GM23338 (cell line): Measurements from ENCODE around the gene CSNK1G1. TPM values are rescaled to one million over a fixed set of nuclear protein-coding genes. Genes with fewer than 3 reads are reported as not detected.

Experiments used
- ATAC-seq: fragments of 200-7000 bp; cut with Tn5 transposase; 3 replicates; pipeline ENCODE4 v1.9.1; 2020
- DNase-seq: peaks from one replicate; pipeline ENCODE4 v3.0.0-alpha.2; 2015; ENCODE audit warnings: low spot score
- H2AFZ ChIP-seq: fragments of 200-600 bp; sonication (generic); 2 replicates; pipeline ENCODE4 v1.8.0; 2016; ENCODE audit warnings: antibody characterized with exemption, mild to moderate bottlenecking, moderate library complexity
- H3F3A ChIP-seq: fragments of 200-600 bp; sonication (generic); replicated peaks from 2 replicates; pipeline ENCODE4 v1.8.0; 2017; ENCODE audit warnings: antibody characterized with exemption, mixed run types, low read depth
- H3K27ac ChIP-seq: fragments of 200-600 bp; sonication (generic); 2 replicates; pipeline ENCODE4 v1.6.1; 2016; ENCODE audit warnings: low read depth
- H3K27me3 ChIP-seq: fragments of 200-600 bp; sonication (generic); 2 replicates; pipeline ENCODE4 v1.8.0; 2016; ENCODE audit warnings: mild to moderate bottlenecking, mixed run types, moderate library complexity; ENCODE audit not compliant: insufficient read depth
- H3K36me3 ChIP-seq: fragments of 200-600 bp; sonication (generic); 2 replicates; pipeline ENCODE4 v1.8.0; 2016; ENCODE audit warnings: mild to moderate bottlenecking; ENCODE audit not compliant: insufficient read depth
- H3K4me1 ChIP-seq: fragments of 200-600 bp; sonication (generic); 2 replicates; pipeline ENCODE4 v1.8.0; 2016; ENCODE audit warnings: mild to moderate bottlenecking, moderate library complexity; ENCODE audit not compliant: insufficient read depth
- H3K4me2 ChIP-seq: fragments of 200-600 bp; sonication (generic); 2 replicates; pipeline ENCODE4 v1.7.1; 2017; ENCODE audit warnings: mixed run types
- H3K4me3 ChIP-seq: fragments of 200-600 bp; sonication (generic); 2 replicates; pipeline ENCODE4 v1.6.1; 2016; ENCODE audit warnings: mixed run types
- H3K79me2 ChIP-seq: fragments of 200-600 bp; sonication (generic); replicated peaks from 2 replicates; pipeline ENCODE4 v1.8.0; 2017; ENCODE audit warnings: mild to moderate bottlenecking; ENCODE audit not compliant: insufficient read depth
- H3K9me2 ChIP-seq: fragments of 200-600 bp; sonication (generic); 2 replicates; pipeline ENCODE4 v1.8.0; 2017; ENCODE audit not compliant: insufficient read depth
- H4K20me1 ChIP-seq: fragments of 200-600 bp; sonication (generic); replicated peaks from 2 replicates; pipeline ENCODE4 v1.8.0; 2017; ENCODE audit warnings: mild to moderate bottlenecking; ENCODE audit not compliant: insufficient read depth
- H3K27ac Mint-ChIP-seq: 2 replicates; pipeline ENCODE4 v1.8.0; 2020; ENCODE audit warnings: inconsistent platforms, mild to moderate bottlenecking, moderate library complexity, mixed read lengths
- H3K27me3 Mint-ChIP-seq: 3 replicates; pipeline ENCODE4 v1.8.0; 2022; ENCODE audit warnings: low read depth, mild to moderate bottlenecking, moderate library complexity, mixed read lengths, inconsistent platforms; ENCODE audit not compliant: insufficient read depth, poor library complexity
- H3K36me3 Mint-ChIP-seq: 3 replicates; pipeline ENCODE4 v1.8.0; 2021; ENCODE audit warnings: low read depth, mild to moderate bottlenecking, inconsistent platforms, moderate library complexity, mixed read lengths
- H3K4me1 Mint-ChIP-seq: 3 replicates; pipeline ENCODE4 v1.8.0; 2020; ENCODE audit warnings: mild to moderate bottlenecking, inconsistent platforms, mixed read lengths
- H3K4me3 Mint-ChIP-seq: 3 replicates; pipeline ENCODE4 v1.8.0; 2021; ENCODE audit warnings: moderate library complexity, mild to moderate bottlenecking, inconsistent platforms, mixed read lengths
- H3K9me3 Mint-ChIP-seq: 3 replicates; pipeline ENCODE4 v1.8.0; 2020; ENCODE audit warnings: moderate library complexity, mild to moderate bottlenecking, inconsistent platforms, mixed read lengths
- CTCF ChIP-seq, 2 experiments: fragments of 200-600 bp in 1 of 2; sonication (generic) in 1 of 2; conservative IDR thresholded peaks; 2 replicates each; pipeline versions ENCODE4 v1.5.1 to v1.6.1; 2016 to 2017; ENCODE audit warnings: antibody characterized with exemption in 2 of 2, low read depth in 2 of 2, mild to moderate bottlenecking in 2 of 2, moderate library complexity in 1 of 2
- JUNB ChIP-seq: IDR thresholded peaks from one replicate; pipeline ENCODE4 v1.6.1; 2016; ENCODE audit warnings: antibody characterized with exemption; ENCODE audit not compliant: unreplicated experiment
- NANOG ChIP-seq: IDR thresholded peaks from 2 replicates; pipeline ENCODE4 v1.6.1; 2016; ENCODE audit warnings: antibody characterized with exemption, borderline replicate concordance
- REST ChIP-seq: IDR thresholded peaks from one replicate; pipeline ENCODE4 v1.6.1; 2018; ENCODE audit warnings: antibody characterized with exemption; ENCODE audit not compliant: unreplicated experiment
- ZNF462 ChIP-seq: fragments of 250-450 bp; sonication (Bioruptor Pico); IDR thresholded peaks from 2 replicates; pipeline ENCODE4 v1.5.0; 2020; ENCODE audit warnings: mild to moderate bottlenecking, moderate library complexity
- polyA plus RNA-seq: library from polyadenylated mRNA; unstranded; fragments of >200 nt; fragmentation: Nextera tagmentation; extraction: Ambion mirVana; gene quantifications from 2 replicates; pipeline ENCODE4 v1.2.1, GENCODE V29; 2016
- total RNA-seq: library from RNA; depleted of rRNA; stranded (reverse); fragments of >200 nt; shearing (Covaris generic); gene quantifications from 2 replicates; pipeline ENCODE4 v1.2.3, GENCODE V29; 2014

Gene CSNK1G1
- total and polyA plus RNA-seq, 2 experiments from 2014 or later, result 9.3 to 13.4 TPM

- no peak for TF ChIP-seq ZNF462
These were observed 42.6 kb upstream of the CSNK1G1 start (continued) for GRCh38 chr15:64398575-64398974.

- no peaks in the 10 kb centered on the region for H3K4me1 ChIP-seq
- no peaks in the 10 kb centered on the region for H3F3A ChIP-seq
- H3K36me3 ChIP-seq, result peaks cover 15% of the 10 kb centered on the region; the same call in 1 of the 2 replicates
- Mint-ChIP-seq H3K4me3 (no peak overlapping the region), H3K4me1 (no peaks in the 10 kb centered on the region), H3K27me3 (no peaks in the 10 kb centered on the region), H3K27ac (no peak overlapping the region), H3K36me3 (peaks cover 49% of the 10 kb centered on the region), H3K9me3 (no peaks in the 10 kb centered on the region)
- H3K27ac ChIP-seq, result no peak overlapping the region
- H3K4me2 ChIP-seq, result no peak overlapping the region
- H3K79me2 ChIP-seq, result 0 out of 2 replicates have a peak, but pooled peaks cover 4% of the 10 kb centered on the region
- no peaks in the 10 kb centered on the region for H4K20me1 ChIP-seq
- H3K4me3 ChIP-seq, result no peak overlapping the region
- H2AFZ ChIP-seq, result no peak overlapping the region
- ATAC-seq (no peak), DNase-seq (no peak)
- no peaks in the 10 kb centered on the region for H3K9me2 ChIP-seq
- H3K27me3 ChIP-seq, result no peaks in the 10 kb centered on the region
- TF ChIP-seq CTCF (conservative IDR thresholded peaks at IDR 0.05; ENCODE audit: low read depth in 2 of 2) (no peak), NANOG (no peak), REST (no peak), JUNB (no peak)
These were observed 40.8 kb upstream of the CSNK1G1 start for GRCh38 chr15:64396789-64397188.
